GM12874 (cell line): ENCODE data around the gene ZCCHC24.

Experiments used
- CTCF ChIP-seq: IDR thresholded peaks from 2 replicates; pipeline ENCODE4 v1.5.1; 2011; ENCODE audit warnings: low read depth, mild to moderate bottlenecking, control low read depth, low read length, moderate library complexity; ENCODE audit not compliant: insufficient read depth

Gene ZCCHC24

GRCh38 chr10:79451046-79451699 is 5.7 kb upstream of the ZCCHC24 start:
- TF ChIP-seq CTCF, result no peak

GRCh38 chr10:79449181-79450146 is 4.0 kb upstream of the ZCCHC24 start:
- TF ChIP-seq CTCF, result no peak

- TF ChIP-seq CTCF, result no peak
Measured at GRCh38 chr10:79448732-79449049, 3.3 kb upstream of the ZCCHC24 start.

GRCh38 chr10:79447911-79448731 is 2.7 kb upstream of the ZCCHC24 start:
- TF ChIP-seq CTCF, result no peak

- TF ChIP-seq CTCF, result no peak
Measured at GRCh38 chr10:79446758-79447084, 1.3 kb upstream of the ZCCHC24 start.

GRCh38 chr10:79445977-79446757 is 743 bp upstream of the ZCCHC24 start:
- no peak for TF ChIP-seq CTCF
